HG03139 (cell line): ENCODE data around the gene BEST3.

ENCODE experiments used
- ATAC-seq: cut with Tn5 transposase; IDR thresholded peaks from one replicate; pipeline ENCODE4 v1.9.1; 2021; ENCODE audit not compliant: unreplicated experiment

The BEST3 gene

DNA sequence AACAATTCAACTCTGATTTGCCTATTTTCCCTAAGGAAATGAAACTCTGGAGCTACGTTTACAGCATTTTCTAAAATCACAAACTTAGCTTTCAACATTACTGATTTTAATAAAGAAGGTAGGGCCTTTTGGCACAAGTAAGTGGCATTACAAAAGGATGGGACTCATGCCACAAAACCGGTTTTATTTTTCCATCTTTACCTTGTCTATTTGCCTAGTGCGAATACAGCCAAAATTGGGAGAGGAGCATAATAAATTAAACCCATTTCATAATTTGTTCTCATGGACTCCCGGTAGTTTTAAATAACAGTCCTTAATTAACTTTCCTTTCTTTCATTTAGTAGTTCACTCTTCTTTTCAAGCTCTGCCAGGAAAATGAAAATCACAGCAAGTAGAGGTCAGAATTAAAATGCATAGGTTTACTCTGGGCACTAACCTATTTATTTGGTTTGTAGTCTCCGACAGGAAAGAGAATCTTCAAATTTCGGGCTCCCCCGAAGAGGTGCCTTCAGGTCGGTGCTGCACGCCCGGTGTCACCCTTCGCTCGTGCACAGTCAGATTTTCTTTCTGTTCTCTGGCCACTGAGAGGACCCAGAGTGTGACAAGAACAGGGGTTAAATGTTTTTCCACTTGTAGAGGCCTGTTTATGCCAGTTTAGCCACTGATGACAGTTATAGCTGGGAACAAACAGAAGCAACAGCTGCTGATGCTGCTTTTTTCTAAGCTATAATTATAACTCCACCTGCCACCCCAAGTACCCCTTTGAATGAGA, at the start of gene BEST3:
TSS of gene BEST3 (minus strand) at position 535 of the 772 bp plus-strand sequence. CDS start 1,505 bp downstream, outside the sequence.
- no peak for ATAC-seq

- no peak for ATAC-seq
These were observed 45.0 kb upstream of the BEST3 start for GRCh38 chr12:69744109-69744508.

GRCh38 chr12:69739287-69740191, 40.4 kb upstream of the BEST3 start:
- ATAC-seq, result peak; percentile 40

DNA sequence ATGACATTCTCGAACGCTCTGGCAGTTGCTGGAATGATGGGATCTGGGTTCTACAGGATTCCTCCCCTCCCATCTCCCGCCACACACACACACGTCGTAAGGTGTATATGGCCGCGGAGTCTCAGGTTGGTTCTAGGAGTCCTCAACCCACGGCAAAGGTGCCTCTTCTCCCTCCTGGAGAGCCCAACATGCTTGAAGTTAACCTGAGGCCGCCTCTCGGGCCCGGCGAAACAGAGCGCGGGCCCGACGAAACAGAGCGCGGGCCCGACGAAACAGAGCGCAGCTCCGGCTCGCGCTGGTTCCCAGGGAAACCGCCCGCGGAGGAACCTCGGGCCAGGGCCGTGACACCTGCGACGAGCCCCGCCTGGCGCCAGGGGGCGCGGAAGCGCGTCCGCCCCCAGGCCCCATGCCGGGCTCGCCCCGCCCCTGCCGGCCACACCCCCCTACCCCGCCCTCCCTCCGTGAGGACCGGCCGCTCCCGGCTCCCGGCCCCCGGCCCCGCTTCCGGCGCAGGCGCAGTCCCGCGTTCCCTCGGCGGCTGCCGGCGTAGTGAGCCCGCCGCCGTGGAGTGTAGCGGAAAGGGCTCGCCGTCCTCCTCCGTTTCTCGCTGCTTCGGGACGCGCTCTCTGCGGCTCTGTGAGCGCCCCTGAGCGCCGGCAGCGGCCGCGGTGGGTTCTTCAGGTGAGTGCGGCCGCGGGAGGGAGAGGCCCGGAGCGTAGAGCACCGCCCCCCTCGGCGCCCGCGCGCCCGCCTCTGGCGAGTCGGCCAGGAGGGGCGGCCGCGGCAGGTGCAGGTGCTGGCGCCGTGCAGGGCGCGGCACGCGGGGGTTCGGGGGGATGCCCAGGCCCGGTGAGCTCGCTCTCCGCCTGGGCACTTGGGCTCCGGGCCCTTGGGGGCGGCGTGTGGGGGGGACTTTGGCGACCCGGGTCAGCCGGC, 39.5 kb upstream of the BEST3 start, which contains the start of gene RAB3IP:
TSS of gene RAB3IP (plus strand) at position 510 of the 936 bp plus-strand sequence. CDS start 16,549 bp downstream, outside the sequence.
- ATAC-seq, result peak; percentile 82

GRCh38 chr12:69733638-69734037, 34.5 kb upstream of the BEST3 start:
- no peak for ATAC-seq

DNA sequence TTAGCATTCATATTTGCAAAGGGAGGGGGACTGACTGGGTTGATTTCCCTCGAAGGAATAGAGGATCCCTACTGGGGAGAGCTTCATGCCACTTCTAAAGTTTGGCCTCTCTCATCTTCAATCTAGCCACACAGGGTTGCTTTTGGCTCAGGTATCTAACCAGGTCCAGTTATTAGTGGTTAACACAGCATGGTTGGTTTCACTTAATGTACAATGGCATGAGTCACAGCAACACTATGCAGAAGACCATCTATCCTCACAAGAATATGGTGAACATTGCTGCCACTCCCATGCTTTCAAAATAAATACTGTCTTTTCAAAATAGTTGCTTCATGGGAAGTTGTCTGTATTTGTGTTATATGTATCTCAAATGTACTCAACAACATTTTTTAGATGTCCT, 33.0 kb upstream of the BEST3 start:
- no peak for ATAC-seq

DNA sequence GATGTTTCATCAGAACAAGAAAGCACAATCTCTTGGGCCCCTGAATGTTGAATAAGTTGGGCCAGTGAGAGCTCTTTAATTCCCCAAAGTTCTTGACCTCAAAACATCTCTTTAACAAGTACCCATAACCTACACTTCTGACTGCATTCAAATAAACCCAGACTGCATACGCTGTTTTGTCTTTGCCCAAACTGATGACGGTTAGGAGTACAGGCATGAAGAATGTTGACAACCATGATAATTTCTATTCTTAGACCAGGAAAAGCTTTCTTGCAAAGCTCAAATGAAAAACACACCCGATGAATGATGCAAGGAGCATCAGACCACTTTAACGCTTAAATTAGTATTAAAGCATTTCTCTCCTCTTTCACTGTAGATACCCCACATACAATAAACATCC, 27.8 kb upstream of the BEST3 start:
- ATAC-seq, result no peak

GRCh38 chr12:69720750-69721149, 21.6 kb upstream of the BEST3 start:
- no peak for ATAC-seq

GRCh38 chr12:69719336-69720316, 20.5 kb upstream of the BEST3 start:
- ATAC-seq, result no peak

GRCh38 chr12:69714542-69714941, 15.4 kb upstream of the BEST3 start:
- ATAC-seq, result no peak

DNA sequence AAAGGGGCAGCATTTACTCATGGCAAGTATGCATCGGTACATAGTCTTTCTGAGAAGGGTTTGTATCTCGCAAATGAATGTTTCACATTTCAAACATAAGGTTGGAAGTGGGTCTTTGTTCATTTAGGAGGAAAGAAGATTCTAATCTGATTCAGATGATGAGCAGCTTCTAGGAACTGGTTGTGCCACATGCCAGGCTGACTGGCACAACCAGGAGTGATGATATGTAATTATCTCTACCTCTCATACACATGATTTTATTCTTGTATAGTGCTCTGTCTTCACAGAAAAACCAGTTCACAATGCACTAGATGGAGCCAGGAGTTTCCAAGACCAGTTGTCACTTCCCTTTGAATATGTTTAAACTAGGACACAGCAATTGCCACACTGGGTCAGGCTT, 13.7 kb upstream of the BEST3 start:
- ATAC-seq, result no peak

GRCh38 chr12:69708649-69709048, 9.5 kb upstream of the BEST3 start:
- ATAC-seq, result no peak

DNA sequence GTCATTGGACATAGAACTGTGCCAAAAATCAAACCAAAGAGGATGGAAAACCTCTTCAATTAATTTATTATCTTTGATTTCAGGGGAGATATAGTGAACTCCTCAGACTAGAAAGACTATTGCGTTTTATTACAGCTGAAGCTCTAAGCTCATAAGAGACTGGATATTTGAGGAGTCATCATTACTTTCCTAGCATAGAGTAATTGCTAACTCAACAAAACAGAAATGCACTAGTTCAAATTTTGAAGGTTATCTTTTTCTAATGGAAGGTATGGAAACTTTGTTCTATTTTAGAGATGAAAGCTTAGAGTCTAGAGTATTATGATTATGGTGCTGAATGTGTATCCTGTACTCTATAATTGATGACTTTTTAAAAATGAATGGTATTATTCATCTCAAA, 5.3 kb upstream of the BEST3 start:
- ATAC-seq, result no peak

- ATAC-seq, result no peak
These were observed 4.1 kb upstream of the BEST3 start for GRCh38 chr12:69703146-69703642.

GRCh38 chr12:69701826-69702225, 2.7 kb upstream of the BEST3 start:
- ATAC-seq, result no peak

- ATAC-seq, result no peak
These were observed 1.0 kb downstream of the BEST3 start for GRCh38 chr12:69698054-69698453.

- ATAC-seq, result no peak
These were observed 5.0 kb downstream of the BEST3 start for GRCh38 chr12:69694123-69694522.

DNA sequence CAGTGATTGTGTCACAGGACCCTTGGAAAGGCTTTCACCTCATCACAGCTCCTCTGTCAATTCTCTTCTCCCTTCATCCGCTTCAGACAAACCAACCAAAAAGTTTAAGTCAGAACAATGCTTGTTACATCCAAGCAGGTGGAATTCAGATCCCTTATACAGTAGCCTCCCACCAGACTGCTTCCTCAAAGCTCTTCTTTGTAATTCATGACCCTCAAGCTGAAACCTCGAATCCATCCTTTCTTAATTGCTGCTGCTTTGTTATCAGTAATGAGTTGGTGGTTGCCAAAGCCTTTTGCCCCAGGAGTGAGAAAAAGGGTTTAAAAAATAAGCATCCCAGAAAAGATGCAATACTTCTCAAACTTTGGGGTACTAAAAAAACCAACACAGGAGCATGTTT, 9.5 kb downstream of the BEST3 start:
- no peak for ATAC-seq
